Trophoblast cell (in vitro differentiated cells and primary cell): Measurements from ENCODE around the gene RAD51B.
A peak's percentile ranks its signal among the peaks of the same experiment; 100 is the strongest.

Source experiments
- DNase-seq, 2 donors: peaks; one replicate each; pipeline ENCODE4 v3.0.0-alpha.2; 2016
- H2AFZ ChIP-seq: 2 replicates; pipeline ENCODE4 v1.6.1; 2013; ENCODE audit warnings: low read length, moderate library complexity, mild to moderate bottlenecking; ENCODE audit not compliant: insufficient read depth, poor library complexity
- H2AK5ac ChIP-seq: 2 replicates; pipeline ENCODE4 v1.6.1; 2013; ENCODE audit warnings: mild to moderate bottlenecking, low read length
- H2BK120ac ChIP-seq: 2 replicates; pipeline ENCODE4 v1.6.1; 2013; ENCODE audit warnings: low read length, mild to moderate bottlenecking, moderate library complexity; ENCODE audit not compliant: insufficient read depth, poor library complexity
- H2BK12ac ChIP-seq: 2 replicates; pipeline ENCODE4 v1.6.1; 2013; ENCODE audit warnings: mild to moderate bottlenecking, low read length, moderate library complexity
- H2BK5ac ChIP-seq: 2 replicates; pipeline ENCODE4 v1.6.1; 2013; ENCODE audit warnings: low read length, low read depth, moderate library complexity, mild to moderate bottlenecking; ENCODE audit not compliant: poor library complexity
- H3K14ac ChIP-seq: 2 replicates; pipeline ENCODE4 v1.6.1; 2013; ENCODE audit warnings: mild to moderate bottlenecking, low read length
- H3K18ac ChIP-seq: 2 replicates; pipeline ENCODE4 v1.6.1; 2013; ENCODE audit warnings: mild to moderate bottlenecking, low read length
- H3K23ac ChIP-seq: 2 replicates; pipeline ENCODE4 v1.6.1; 2013; ENCODE audit warnings: low read length
- H3K27ac ChIP-seq: 2 replicates; pipeline ENCODE4 v1.5.1; 2013; ENCODE audit warnings: low read depth, mild to moderate bottlenecking, inconsistent platforms, low read length, moderate library complexity
- H3K27me3 ChIP-seq: 2 replicates; pipeline ENCODE4 v1.6.1; 2013; ENCODE audit warnings: inconsistent platforms, mild to moderate bottlenecking, low read length, moderate library complexity; ENCODE audit not compliant: insufficient read depth
- H3K36me3 ChIP-seq, 2 experiments: 1 replicate in 1 of 2; 2 replicates in 1 of 2; pipeline ENCODE4 v1.6.1; 2013; ENCODE audit warnings: low read length in 2 of 2, mild to moderate bottlenecking in 2 of 2, moderate library complexity in 1 of 2; ENCODE audit not compliant: insufficient read depth in 2 of 2, control insufficient read depth in 1 of 2
- H3K4ac ChIP-seq: 2 replicates; pipeline ENCODE4 v1.6.1; 2013; ENCODE audit warnings: low read depth, mild to moderate bottlenecking, low read length, moderate library complexity
- H3K4me1 ChIP-seq, 2 experiments: 1 replicate in 1 of 2; 2 replicates in 1 of 2; pipeline ENCODE4 v1.6.1; 2013; ENCODE audit warnings: low read length in 2 of 2, mild to moderate bottlenecking in 2 of 2, moderate library complexity in 1 of 2; ENCODE audit not compliant: insufficient read depth in 2 of 2, control insufficient read depth in 1 of 2
- H3K4me2 ChIP-seq: 2 replicates; pipeline ENCODE4 v1.6.1; 2013; ENCODE audit warnings: inconsistent platforms, mild to moderate bottlenecking, low read length, moderate library complexity
- H3K4me3 ChIP-seq: 2 replicates; pipeline ENCODE4 v1.5.1; 2013; ENCODE audit warnings: mild to moderate bottlenecking, low read depth, low read length, inconsistent platforms
- H3K79me1 ChIP-seq: one replicate; pipeline ENCODE4 v1.6.1; 2013; ENCODE audit warnings: low read length
- H3K79me2 ChIP-seq: 2 replicates; pipeline ENCODE4 v1.6.1; 2013; ENCODE audit warnings: low read length, mild to moderate bottlenecking; ENCODE audit not compliant: control insufficient read depth, insufficient read depth, poor library complexity
- H3K9ac ChIP-seq: 2 replicates; pipeline ENCODE4 v1.6.1; 2013; ENCODE audit warnings: mild to moderate bottlenecking, low read length
- H3K9me3 ChIP-seq: 2 replicates; pipeline ENCODE4 v1.6.1; 2013; ENCODE audit warnings: low read depth, mild to moderate bottlenecking, control low read depth, inconsistent platforms, low read length; ENCODE audit not compliant: insufficient read depth
- H4K12ac ChIP-seq: 2 replicates; pipeline ENCODE4 v1.6.1; 2013; ENCODE audit warnings: low read depth, mild to moderate bottlenecking, low read length, moderate library complexity
- H4K8ac ChIP-seq: 2 replicates; pipeline ENCODE4 v1.6.1; 2013; ENCODE audit warnings: low read depth, mild to moderate bottlenecking, low read length, moderate library complexity
- H4K91ac ChIP-seq: one replicate; pipeline ENCODE4 v1.6.1; 2013; ENCODE audit warnings: low read depth, mild to moderate bottlenecking, low read length, moderate library complexity
- WGBS: extraction: QIAGEN DNeasy Blood & Tissue Kit; methylation state at CpG from one replicate; pipeline ENCODE4 v1.1.7; 2013; ENCODE audit warnings: missing lambda C conversion rate; ENCODE audit not compliant: insufficient read length, insufficient coverage; ENCODE audit errors: extremely low coverage; 5-methylcytosine and 5-hydroxymethylcytosine counted together

The RAD51B gene

GRCh38 chr14:68596701-68597100 lies 777.1 kb downstream of the RAD51B start:
- H3K27ac ChIP-seq, result no peak overlapping the region
- no peaks in the 10 kb centered on the region for H3K9me3 ChIP-seq
- H3K4me1 ChIP-seq, result peaks cover 28 to 33% of the 10 kb centered on the region in 2 experiments
- no peak overlapping the region for H2AFZ ChIP-seq
- no peak overlapping the region for H3K23ac ChIP-seq
- DNase-seq, result peak in 1 of 2 donors; percentile 43
- no peak overlapping the region for H3K9ac ChIP-seq
- peak overlapping the region; percentile 30 for H4K91ac ChIP-seq
- no peak overlapping the region for H3K4me3 ChIP-seq
- H3K4me2 ChIP-seq, result no peak overlapping the region
- H3K18ac ChIP-seq, result peak overlapping the region; percentile 22
- peak overlapping the region; percentile 13 for H4K8ac ChIP-seq
- H2AK5ac ChIP-seq, result peak overlapping the region; percentile 22
- no peak overlapping the region for H2BK5ac ChIP-seq
- no peaks in the 10 kb centered on the region for H3K79me2 ChIP-seq
- peaks cover 30% of the 10 kb centered on the region for H3K79me1 ChIP-seq
- H3K36me3 ChIP-seq, result no peaks in the 10 kb centered on the region
- H2BK12ac ChIP-seq, result peak overlapping the region; percentile 29
- WGBS, result no CpG with 5 or more reads among the region's 10 CpGs
- H2BK120ac ChIP-seq, result peak overlapping the region; percentile 1
- H4K12ac ChIP-seq, result no peak overlapping the region
- H3K4ac ChIP-seq, result peak overlapping the region; percentile 0
- peak overlapping the region; percentile 12 for H3K14ac ChIP-seq
- H3K27me3 ChIP-seq, result no peaks in the 10 kb centered on the region

GRCh38 chr14:68598089-68598488 lies 778.5 kb downstream of the RAD51B start:
- no peak overlapping the region for H3K23ac ChIP-seq
- no peak overlapping the region for H4K12ac ChIP-seq
- WGBS, result no CpG with 5 or more reads among the region's 2 CpGs
- no peaks in the 10 kb centered on the region for H3K9me3 ChIP-seq
- H3K79me1 ChIP-seq, result peaks cover 23% of the 10 kb centered on the region
- H3K4ac ChIP-seq, result no peak overlapping the region
- no peaks in the 10 kb centered on the region for H3K79me2 ChIP-seq
- H2AK5ac ChIP-seq, result no peak overlapping the region
- DNase-seq, result no peak
- no peaks in the 10 kb centered on the region for H3K36me3 ChIP-seq
- peak overlapping the region; percentile 57 for H3K27ac ChIP-seq
- H3K9ac ChIP-seq, result no peak overlapping the region
- H3K18ac ChIP-seq, result no peak overlapping the region
- H3K14ac ChIP-seq, result no peak overlapping the region
- no peak overlapping the region for H2BK12ac ChIP-seq
- H3K4me2 ChIP-seq, result no peak overlapping the region
- no peak overlapping the region for H4K8ac ChIP-seq
- no peak overlapping the region for H3K4me3 ChIP-seq
- H2AFZ ChIP-seq, result no peak overlapping the region
- peak overlapping the region; percentile 74 for H4K91ac ChIP-seq
- H2BK5ac ChIP-seq, result no peak overlapping the region
- no peak overlapping the region for H2BK120ac ChIP-seq
- peaks cover 23 to 28% of the 10 kb centered on the region in 2 experiments for H3K4me1 ChIP-seq
- H3K27me3 ChIP-seq, result no peaks in the 10 kb centered on the region

DNA sequence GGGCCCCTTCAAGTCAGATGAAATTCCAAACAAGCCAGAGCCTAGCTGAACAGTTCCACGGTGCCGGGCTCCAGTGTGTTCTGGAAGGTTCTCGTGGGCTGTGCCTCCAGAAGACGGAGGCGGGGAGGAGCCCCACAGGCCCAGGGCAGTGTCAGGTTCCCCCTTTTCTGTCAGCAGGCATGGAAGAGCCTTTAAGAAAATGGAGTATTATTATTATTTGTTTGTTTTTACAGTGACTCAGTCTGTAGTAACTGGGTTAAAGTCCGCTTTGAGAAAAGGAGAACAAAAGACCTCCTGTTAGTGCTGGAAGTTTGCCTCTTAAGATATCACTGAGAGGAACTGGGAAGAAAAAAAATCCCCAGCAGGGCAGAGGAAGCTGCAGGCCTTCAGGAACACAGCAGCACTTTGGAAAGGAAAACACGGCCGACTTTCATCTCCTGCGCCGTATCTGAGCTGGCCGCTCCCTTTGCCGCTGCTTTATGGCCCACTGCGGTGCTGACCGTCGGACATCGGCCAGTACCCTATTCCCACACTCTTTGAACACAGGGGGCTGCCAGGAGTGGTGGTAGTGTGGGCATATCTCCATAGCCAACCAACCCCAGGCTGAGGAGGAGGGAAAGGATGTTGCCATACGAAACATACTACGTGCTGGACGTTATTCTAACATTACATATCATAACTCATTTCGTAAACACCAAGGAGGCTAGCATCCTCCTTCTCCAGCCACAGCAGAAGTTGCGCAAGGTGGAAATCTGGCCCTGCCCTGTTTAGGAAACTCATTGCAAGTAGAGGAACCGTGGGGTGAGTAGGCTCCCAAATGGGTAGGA lies 779.3 kb downstream of the RAD51B start:
- peak overlapping the region; percentile 20 for H4K12ac ChIP-seq

DNA sequence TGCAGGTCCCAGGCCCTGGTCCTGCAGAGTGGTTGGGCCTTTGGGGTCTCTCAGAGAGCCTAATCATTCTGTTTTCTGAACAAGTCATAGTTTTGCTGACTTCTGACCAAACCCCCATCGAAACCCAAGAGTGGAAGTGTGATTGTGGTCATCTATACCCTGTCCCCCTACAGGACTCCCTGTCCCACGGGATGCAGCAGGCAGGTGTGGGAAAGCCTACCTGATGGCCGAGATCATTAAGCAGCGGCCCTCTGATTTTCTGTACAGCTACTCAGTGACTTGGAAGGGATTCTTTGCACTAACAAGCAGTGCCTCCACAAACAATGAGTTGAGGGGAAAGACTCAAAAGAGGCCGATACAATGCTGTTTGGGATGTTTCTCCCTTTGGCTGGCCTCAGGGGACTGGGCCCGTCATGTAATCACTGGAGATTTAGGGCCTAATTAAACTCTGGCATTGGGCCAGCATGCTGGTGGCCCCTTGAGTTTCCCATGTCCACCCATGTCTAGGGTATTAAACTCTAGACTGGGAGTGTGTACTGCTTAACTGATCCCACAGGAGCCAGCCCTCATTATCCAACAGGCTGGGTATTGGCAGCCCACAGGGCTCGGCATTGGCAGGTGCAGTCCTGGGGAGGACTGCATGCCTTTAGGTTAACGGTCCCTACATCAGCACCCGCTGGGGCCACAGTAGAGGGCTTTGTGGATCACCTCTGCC lies 780.5 kb downstream of the RAD51B start:
- H3K4me2 ChIP-seq, result no peak overlapping the region
- H2AK5ac ChIP-seq, result no peak overlapping the region
- no peak for DNase-seq
- no peak overlapping the region for H3K9ac ChIP-seq
- H3K27ac ChIP-seq, result no peak overlapping the region
- H4K91ac ChIP-seq, result peak overlapping the region; percentile 55
- peaks cover 3% of the 10 kb centered on the region for H3K79me2 ChIP-seq
- no peak overlapping the region for H3K4ac ChIP-seq
- no CpG with 5 or more reads among the region's 9 CpGs for WGBS
- peaks cover 0 to 3% of the 10 kb centered on the region in 2 experiments for H3K36me3 ChIP-seq
- H3K4me1 ChIP-seq, result peaks cover 18 to 22% of the 10 kb centered on the region in 2 experiments
- no peak overlapping the region for H2AFZ ChIP-seq
- no peak overlapping the region for H4K12ac ChIP-seq
- H3K18ac ChIP-seq, result no peak overlapping the region
- H3K23ac ChIP-seq, result no peak overlapping the region
- no peak overlapping the region for H2BK120ac ChIP-seq
- H4K8ac ChIP-seq, result no peak overlapping the region
- H3K4me3 ChIP-seq, result no peak overlapping the region
- peak overlapping the region; percentile 65 for H2BK12ac ChIP-seq
- H2BK5ac ChIP-seq, result no peak overlapping the region
- no peak overlapping the region for H3K14ac ChIP-seq
- H3K79me1 ChIP-seq, result peaks cover 23% of the 10 kb centered on the region
- no peaks in the 10 kb centered on the region for H3K27me3 ChIP-seq
- peaks cover 2% of the 10 kb centered on the region for H3K9me3 ChIP-seq

More for the DNA sequence above, 779.3 kb downstream of the RAD51B start:
- no peak overlapping the region for H2AFZ ChIP-seq
- peak overlapping the region; percentile 89 for H3K18ac ChIP-seq
- no peaks in the 10 kb centered on the region for H3K79me2 ChIP-seq
- peak; percentile 45 to 74 for DNase-seq
- H3K36me3 ChIP-seq, result no peaks in the 10 kb centered on the region
- peak overlapping the region; percentile 39 for H2AK5ac ChIP-seq
- H3K9ac ChIP-seq, result no peak overlapping the region
- peak overlapping the region; percentile 91 for H2BK12ac ChIP-seq
- H3K23ac ChIP-seq, result no peak overlapping the region
- H3K27ac ChIP-seq, result peak overlapping the region; percentile 57
- H3K4me1 ChIP-seq, result peaks cover 20 to 24% of the 10 kb centered on the region in 2 experiments
- peak overlapping the region; percentile 73 for H4K8ac ChIP-seq
- H2BK120ac ChIP-seq, result peak overlapping the region; percentile 84
- H3K27me3 ChIP-seq, result no peaks in the 10 kb centered on the region
- H3K4me2 ChIP-seq, result no peak overlapping the region
- no peak overlapping the region for H3K4me3 ChIP-seq
- H3K79me1 ChIP-seq, result peaks cover 19% of the 10 kb centered on the region
- peak overlapping the region; percentile 23 for H3K4ac ChIP-seq
- peak overlapping the region; percentile 53 for H2BK5ac ChIP-seq
- H3K14ac ChIP-seq, result peak overlapping the region; percentile 61
- no CpG with 5 or more reads among the region's 22 CpGs for WGBS
- H4K91ac ChIP-seq, result peak overlapping the region; percentile 74
- H3K9me3 ChIP-seq, result no peaks in the 10 kb centered on the region
